ENCODE data around the gene CCDC171. TPM values are rescaled to one million over a fixed set of nuclear protein-coding genes. Genes with fewer than 3 reads are reported as not detected.
A peak's percentile ranks its signal among the peaks of the same experiment; 100 is the strongest.

CCDC171 gene
- total RNA-seq, 1 donor from 2014 or later: 1.6 TPM

GRCh38 chr9:16012621-16013020 is 459.8 kb downstream of the CCDC171 start:
- DNase-seq (ENCODE audit: low read depth): peak; percentile 81
- H3K4me3 ChIP-seq (ENCODE audit: low read depth, low read length): no peak overlapping the region
- no peaks in the 10 kb centered on the region for H3K36me3 ChIP-seq (ENCODE audit: control insufficient read depth, insufficient read depth, low read length)
- TF ChIP-seq CTCF (IDR thresholded peaks at IDR 0.05; ENCODE audit: insufficient read depth, low read length, severe bottlenecking): no peak
- H3K27me3 ChIP-seq (ENCODE audit: control insufficient read depth, insufficient read depth, low read length): no peaks in the 10 kb centered on the region
- no peak for FAIRE-seq

- FAIRE-seq: no peak
- Histone ChIP-seq H3K27me3 (ENCODE audit: control insufficient read depth, insufficient read depth, low read length) (no peaks in the 10 kb centered on the region), H3K4me3 (ENCODE audit: low read depth, low read length) (no peak overlapping the region), H3K36me3 (ENCODE audit: control insufficient read depth, insufficient read depth, low read length) (no peaks in the 10 kb centered on the region)
- no peak for TF ChIP-seq CTCF (IDR thresholded peaks at IDR 0.05; ENCODE audit: insufficient read depth, low read length, severe bottlenecking)
- DNase-seq (ENCODE audit: low read depth): no peak
These were observed 460.5 kb downstream of the CCDC171 start for GRCh38 chr9:16013366-16013765.

DNA sequence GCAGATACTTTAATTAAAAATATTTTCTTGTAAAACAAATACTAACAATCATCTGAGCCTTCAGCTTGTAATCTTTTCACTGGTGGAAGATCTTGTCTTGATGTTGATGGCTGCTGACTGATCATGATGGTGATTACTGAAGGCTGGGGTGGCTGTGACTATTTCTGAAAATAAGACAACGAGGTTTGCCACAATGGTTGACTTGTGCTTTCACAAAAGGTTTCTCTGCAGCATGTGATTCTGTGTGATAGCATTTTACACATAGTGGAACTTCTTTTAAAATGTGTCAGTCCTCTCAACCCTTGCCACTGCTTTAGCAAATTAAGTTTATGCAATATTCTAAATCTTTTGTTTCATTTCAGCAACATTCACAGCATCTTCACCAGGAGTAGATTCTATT is 461.0 kb downstream of the CCDC171 start:
- DNase-seq (ENCODE audit: low read depth) (no peak), FAIRE-seq (no peak)
- Histone ChIP-seq H3K36me3 (ENCODE audit: control insufficient read depth, insufficient read depth, low read length) (no peaks in the 10 kb centered on the region), H3K4me3 (ENCODE audit: low read depth, low read length) (no peak overlapping the region), H3K27me3 (ENCODE audit: control insufficient read depth, insufficient read depth, low read length) (no peaks in the 10 kb centered on the region)
- no peak for TF ChIP-seq CTCF (IDR thresholded peaks at IDR 0.05; ENCODE audit: insufficient read depth, low read length, severe bottlenecking)

GRCh38 chr9:16022228-16022627 is 469.4 kb downstream of the CCDC171 start:
- FAIRE-seq (no peak), DNase-seq (ENCODE audit: low read depth) (no peak)
- no peaks in the 10 kb centered on the region for H3K27me3 ChIP-seq (ENCODE audit: control insufficient read depth, insufficient read depth, low read length)
- no peak for TF ChIP-seq CTCF (IDR thresholded peaks at IDR 0.05; ENCODE audit: insufficient read depth, low read length, severe bottlenecking)
- no peak overlapping the region for H3K4me3 ChIP-seq (ENCODE audit: low read depth, low read length)
- H3K36me3 ChIP-seq (ENCODE audit: control insufficient read depth, insufficient read depth, low read length): no peaks in the 10 kb centered on the region

DNA sequence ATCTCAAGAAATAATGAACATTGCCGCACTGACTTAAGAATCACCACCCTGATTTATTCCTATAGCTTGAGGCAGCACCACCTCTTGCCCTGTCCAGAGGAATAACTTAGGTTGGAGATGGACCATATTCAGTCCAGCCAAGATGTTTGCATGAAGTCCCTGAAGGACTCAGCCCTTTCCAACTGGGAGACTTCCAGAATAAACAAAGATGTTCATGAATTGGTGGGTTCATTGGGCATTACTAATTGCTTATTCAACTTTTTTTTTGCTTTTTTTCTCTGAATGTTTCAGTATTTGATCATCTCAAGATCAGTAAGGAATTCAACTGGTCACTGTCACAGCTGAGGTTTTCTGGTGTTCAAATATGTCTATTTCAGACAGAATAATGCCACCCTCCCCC is 470.6 kb downstream of the CCDC171 start:
- DNase-seq (ENCODE audit: low read depth) (no peak), FAIRE-seq (no peak)
- no peak overlapping the region for H3K4me3 ChIP-seq (ENCODE audit: low read depth, low read length)

More for the DNA sequence above, 470.6 kb downstream of the CCDC171 start:
- Histone ChIP-seq H3K27me3 (ENCODE audit: control insufficient read depth, insufficient read depth, low read length) (no peaks in the 10 kb centered on the region), H3K36me3 (ENCODE audit: control insufficient read depth, insufficient read depth, low read length) (no peaks in the 10 kb centered on the region)
- no peak for TF ChIP-seq CTCF (IDR thresholded peaks at IDR 0.05; ENCODE audit: insufficient read depth, low read length, severe bottlenecking)

Other genes starting within 250 kb of the CCDC171 start
- gene TTC39B, start 245.8 kb upstream of the CCDC171 start, total RNA-seq: 8.7 and 16.4 TPM in 2 replicates
- 32.8 and 33.7 TPM in 2 replicates for gene SNAPC3, start 130.2 kb upstream of the CCDC171 start, total RNA-seq
- 10.5 and 23.0 TPM in 2 replicates for gene PSIP1, start 42.1 kb upstream of the CCDC171 start, total RNA-seq